GM19099 (cell line): Measurements from ENCODE around the gene TMEM161B.

Experiments used
- POLR2A ChIP-seq: IDR thresholded peaks from 3 replicates; pipeline ENCODE4 v1.6.1; 2011; ENCODE audit warnings: low read depth; ENCODE audit not compliant: insufficient read length; ENCODE audit errors: extremely low read depth

The TMEM161B gene

GRCh38 chr5:88258636-88259035 is 10.0 kb downstream of the TMEM161B start:
- no peak for TF ChIP-seq POLR2A

- no peak for TF ChIP-seq POLR2A
These were observed 11.8 kb downstream of the TMEM161B start for GRCh38 chr5:88256872-88257271.

- TF ChIP-seq POLR2A, result no peak
These were observed 12.6 kb downstream of the TMEM161B start for GRCh38 chr5:88256037-88256436.

- no peak for TF ChIP-seq POLR2A
These were observed 14.3 kb downstream of the TMEM161B start for GRCh38 chr5:88254320-88254719.

GRCh38 chr5:88251048-88251711 is 17.5 kb downstream of the TMEM161B start:
- TF ChIP-seq POLR2A, result no peak

GRCh38 chr5:88250010-88250409 is 18.6 kb downstream of the TMEM161B start:
- TF ChIP-seq POLR2A, result no peak

- no peak for TF ChIP-seq POLR2A
These were observed 19.7 kb downstream of the TMEM161B start for GRCh38 chr5:88248743-88249540.

- TF ChIP-seq POLR2A, result no peak
These were observed 20.6 kb downstream of the TMEM161B start for GRCh38 chr5:88248094-88248493.

- no peak for TF ChIP-seq POLR2A
These were observed 22.8 kb downstream of the TMEM161B start for GRCh38 chr5:88245893-88246244.

- no peak for TF ChIP-seq POLR2A
These were observed 23.3 kb downstream of the TMEM161B start for GRCh38 chr5:88245241-88245892.

GRCh38 chr5:88244686-88245085 is 24.0 kb downstream of the TMEM161B start:
- no peak for TF ChIP-seq POLR2A

GRCh38 chr5:88238732-88239131 is 29.9 kb downstream of the TMEM161B start:
- TF ChIP-seq POLR2A, result no peak

GRCh38 chr5:88236866-88237642 is 31.6 kb downstream of the TMEM161B start:
- TF ChIP-seq POLR2A, result no peak

- TF ChIP-seq POLR2A, result no peak
These were observed 32.8 kb downstream of the TMEM161B start for GRCh38 chr5:88235828-88236227.

GRCh38 chr5:88235346-88235745 is 33.3 kb downstream of the TMEM161B start:
- TF ChIP-seq POLR2A, result no peak

GRCh38 chr5:88230546-88231066 is 38.0 kb downstream of the TMEM161B start:
- no peak for TF ChIP-seq POLR2A
